ENCODE results near the gene SYNGR3.

The SYNGR3 gene

GRCh38 chr16:1982013-1982433, 7.7 kb upstream of the SYNGR3 start:
- no peak overlapping the region for H3K4me3 ChIP-seq (ENCODE audit: low read depth in 1 of 2, low read length in 1 of 2)
- H3K4me1 ChIP-seq (ENCODE audit: control insufficient read depth in 1 of 2, insufficient read depth in 1 of 2, low read depth in 1 of 2, low read length in 1 of 2): peaks cover 20% of the 10 kb centered on the region in 2 experiments
- H3K9me3 ChIP-seq: no peaks in the 10 kb centered on the region
- no peak overlapping the region for H3K27ac ChIP-seq
- no peak for TF ChIP-seq CTCF (IDR thresholded peaks at IDR 0.05)
- H3K27me3 ChIP-seq: peaks cover 61% of the 10 kb centered on the region
- H3K36me3 ChIP-seq: peaks cover 14% of the 10 kb centered on the region

GRCh38 chr16:1982991-1983543, 6.7 kb upstream of the SYNGR3 start:
- Histone ChIP-seq H3K36me3 (peaks cover 3% of the 10 kb centered on the region), H3K9me3 (no peaks in the 10 kb centered on the region), H3K27ac (peak overlapping the region; percentile 69), H3K4me1 (ENCODE audit: control insufficient read depth in 1 of 2, insufficient read depth in 1 of 2, low read depth in 1 of 2, low read length in 1 of 2) (peaks cover 20% of the 10 kb centered on the region in 2 experiments), H3K4me3 (ENCODE audit: low read depth in 1 of 2, low read length in 1 of 2) (peak overlapping the region; percentile 69 to 78), H3K27me3 (peaks cover 62% of the 10 kb centered on the region)
- no peak for TF ChIP-seq CTCF (IDR thresholded peaks at IDR 0.05)

DNA sequence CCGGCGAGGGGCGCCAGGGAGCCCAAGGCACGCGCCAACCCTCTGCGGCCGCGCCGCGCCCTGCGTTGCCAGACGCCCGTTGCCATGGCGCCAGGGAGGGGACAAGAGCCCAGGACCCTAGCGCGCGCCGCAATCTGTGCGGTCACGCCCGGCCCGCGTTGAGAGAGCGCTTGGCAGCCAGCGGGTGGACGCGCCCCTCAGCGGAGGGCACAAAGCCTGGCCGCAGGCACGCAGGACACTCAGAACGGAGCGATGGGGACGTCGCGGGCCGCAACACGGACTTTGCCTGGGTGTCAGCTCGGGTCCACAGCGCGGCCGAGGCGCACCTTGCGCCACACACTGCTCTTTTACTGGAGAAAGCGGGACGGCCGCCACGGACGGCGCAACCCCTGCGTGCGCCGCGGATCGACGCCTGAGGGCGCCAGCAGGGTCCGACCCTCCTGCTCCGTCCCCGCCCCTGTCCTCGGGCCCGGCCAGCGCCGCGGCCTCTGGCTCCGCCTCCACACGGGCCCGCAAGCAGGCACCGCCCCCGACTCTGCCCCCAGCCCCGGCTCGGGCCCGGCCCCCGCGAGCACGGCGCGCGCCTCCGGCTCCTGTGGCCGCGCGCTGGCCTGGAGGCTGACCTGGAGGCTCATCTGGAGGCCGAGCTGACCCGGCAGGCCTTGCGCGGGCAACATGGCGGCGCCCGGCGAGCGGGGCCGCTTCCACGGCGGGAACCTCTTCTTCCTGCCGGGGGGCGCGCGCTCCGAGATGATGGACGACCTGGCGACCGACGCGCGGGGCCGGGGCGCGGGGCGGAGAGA, 6.0 kb upstream of the SYNGR3 start, which contains the start of gene GFER:
Gene GFER (plus strand): TSS at position 650 of the 803 bp plus-strand sequence. CDS start 26 bp downstream, at position 676.
- no peaks in the 10 kb centered on the region for H3K36me3 ChIP-seq
- peak within 1 kb of the TSS; percentile 69 to 78 for H3K4me3 ChIP-seq (ENCODE audit: low read depth in 1 of 2, low read length in 1 of 2)
- H3K4me1 ChIP-seq (ENCODE audit: control insufficient read depth in 1 of 2, insufficient read depth in 1 of 2, low read depth in 1 of 2, low read length in 1 of 2): peaks cover 20% of the 10 kb centered on the region in 2 experiments
- TF ChIP-seq CTCF (IDR thresholded peaks at IDR 0.05): peak; percentile 64
- H3K27ac ChIP-seq: peak within 1 kb of the TSS; percentile 69
- H3K9me3 ChIP-seq: no peaks in the 10 kb centered on the region
- H3K27me3 ChIP-seq: peaks cover 63% of the 10 kb centered on the region

GRCh38 chr16:1984347-1985225, 5.2 kb upstream of the SYNGR3 start:
- Histone ChIP-seq H3K4me3 (ENCODE audit: low read depth in 1 of 2, low read length in 1 of 2) (peak overlapping the region; percentile 69 to 78), H3K4me1 (ENCODE audit: control insufficient read depth in 1 of 2, insufficient read depth in 1 of 2, low read depth in 1 of 2, low read length in 1 of 2) (peaks cover 20% of the 10 kb centered on the region in 2 experiments), H3K9me3 (no peaks in the 10 kb centered on the region), H3K36me3 (no peaks in the 10 kb centered on the region), H3K27ac (peak overlapping the region; percentile 69), H3K27me3 (peaks cover 63% of the 10 kb centered on the region)
- TF ChIP-seq CTCF (IDR thresholded peaks at IDR 0.05): no peak

GRCh38 chr16:1985466-1986150, 4.2 kb upstream of the SYNGR3 start:
- H3K4me3 ChIP-seq (ENCODE audit: low read depth in 1 of 2, low read length in 1 of 2): peak overlapping the region in 1 of 2 experiments; percentile 69
- no peak overlapping the region for H3K27ac ChIP-seq
- H3K27me3 ChIP-seq: peaks cover 63% of the 10 kb centered on the region

More at GRCh38 chr16:1985466-1986150, 4.2 kb upstream of the SYNGR3 start:
- no peaks in the 10 kb centered on the region for H3K36me3 ChIP-seq
- H3K9me3 ChIP-seq: no peaks in the 10 kb centered on the region
- H3K4me1 ChIP-seq (ENCODE audit: control insufficient read depth in 1 of 2, insufficient read depth in 1 of 2, low read depth in 1 of 2, low read length in 1 of 2): peaks cover 24 to 27% of the 10 kb centered on the region in 2 experiments
- no peak for TF ChIP-seq CTCF (IDR thresholded peaks at IDR 0.05)
